Neutrophil (primary cell): ENCODE data around the gene SCGB1C2.

Source experiments
- H3K27ac ChIP-seq: fragments of 200-600 bp; sonication (generic); 2 replicates; pipeline ENCODE4 v1.5.1; 2016; ENCODE audit warnings: mild to moderate bottlenecking, moderate library complexity
- H3K27me3 ChIP-seq: fragments of 200-600 bp; sonication (generic); 2 replicates; pipeline ENCODE4 v1.6.0; 2016; ENCODE audit warnings: mild to moderate bottlenecking
- H3K36me3 ChIP-seq: fragments of 200-600 bp; sonication (generic); 2 replicates; pipeline ENCODE4 v1.5.1; 2017
- H3K4me1 ChIP-seq, 2 experiments: fragments of 200-600 bp in 1 of 2; sonication (generic) in 1 of 2; 1 replicate in 1 of 2; 2 replicates in 1 of 2; pipeline versions ENCODE4 v1.5.1 to v1.6.1; 2013 to 2016; ENCODE audit warnings: low read depth in 1 of 2, low read length in 1 of 2, mild to moderate bottlenecking in 1 of 2, moderate library complexity in 1 of 2; ENCODE audit not compliant: control insufficient read depth in 1 of 2, insufficient read depth in 1 of 2
- H3K4me3 ChIP-seq, 2 experiments: fragments of 200-600 bp in 1 of 2; sonication (generic) in 1 of 2; 1 replicate in 1 of 2; 2 replicates in 1 of 2; pipeline ENCODE4 v1.5.1; 2013 to 2016; ENCODE audit warnings: low read depth in 1 of 2, low read length in 1 of 2, mild to moderate bottlenecking in 1 of 2, moderate library complexity in 1 of 2
- H3K9me3 ChIP-seq: fragments of 200-600 bp; sonication (generic); 2 replicates; pipeline ENCODE4 v1.5.1; 2016
- TF ChIP-seq, protein P1 (sequence below): fragments of 200-600 bp; sonication (generic); IDR thresholded peaks from 2 replicates; pipeline ENCODE4 v1.5.1; 2016; ENCODE audit warnings: antibody characterized with exemption

Gene SCGB1C2

DNA sequence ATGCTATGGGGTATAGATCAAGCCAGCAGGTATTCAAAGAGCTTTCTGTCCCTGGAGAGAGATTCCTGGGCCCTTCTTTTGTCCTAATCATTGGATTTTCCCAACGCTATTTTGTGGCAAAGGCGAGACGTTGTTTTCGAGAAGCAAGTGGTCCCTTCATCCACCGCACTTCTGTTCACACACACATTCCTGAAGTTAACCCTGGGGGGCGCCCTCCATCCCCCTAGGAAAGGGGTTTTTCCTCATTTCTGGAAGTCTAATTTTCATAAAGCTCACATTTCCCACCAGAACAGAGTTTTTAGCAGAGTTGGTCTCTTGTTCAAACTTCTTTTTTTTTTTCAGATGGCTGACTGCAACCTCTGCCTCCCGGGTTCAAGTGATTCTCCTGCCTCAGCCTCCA is 11.9 kb downstream of the SCGB1C2 start:
- Histone ChIP-seq H3K27me3 (no peaks in the 10 kb centered on the region), H3K4me3 (no peak overlapping the region)

DNA sequence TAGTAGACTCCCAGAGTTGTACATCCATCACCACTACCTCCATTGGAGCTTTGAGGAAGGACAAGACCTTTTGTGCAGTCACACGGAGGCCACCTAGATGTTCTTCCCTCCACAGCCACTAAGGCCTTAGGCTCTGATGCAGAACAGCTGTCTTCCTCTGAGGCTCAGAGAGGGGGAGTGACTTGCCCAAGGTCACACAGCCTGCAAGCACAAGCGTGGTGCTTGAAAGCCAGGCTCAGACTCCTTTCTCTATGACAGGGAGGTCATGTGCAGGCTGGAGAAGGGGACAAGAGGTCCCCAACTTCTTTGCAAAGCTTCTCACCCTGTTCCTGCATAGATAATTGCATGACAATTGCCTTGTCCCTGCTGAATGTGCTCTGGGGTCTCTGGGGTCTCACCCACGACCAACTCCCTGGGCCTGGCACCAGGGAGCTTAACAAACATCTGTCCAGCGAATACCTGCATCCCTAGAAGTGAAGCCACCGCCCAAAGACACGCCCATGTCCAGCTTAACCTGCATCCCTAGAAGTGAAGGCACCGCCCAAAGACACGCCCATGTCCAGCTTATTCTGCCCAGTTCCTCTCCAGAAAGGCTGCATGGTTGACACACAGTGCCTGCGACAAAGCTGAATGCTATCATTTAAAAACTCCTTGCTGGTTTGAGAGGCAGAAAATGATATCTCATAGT is 12.7 kb downstream of the SCGB1C2 start:
- TF ChIP-seq, protein P1, sequence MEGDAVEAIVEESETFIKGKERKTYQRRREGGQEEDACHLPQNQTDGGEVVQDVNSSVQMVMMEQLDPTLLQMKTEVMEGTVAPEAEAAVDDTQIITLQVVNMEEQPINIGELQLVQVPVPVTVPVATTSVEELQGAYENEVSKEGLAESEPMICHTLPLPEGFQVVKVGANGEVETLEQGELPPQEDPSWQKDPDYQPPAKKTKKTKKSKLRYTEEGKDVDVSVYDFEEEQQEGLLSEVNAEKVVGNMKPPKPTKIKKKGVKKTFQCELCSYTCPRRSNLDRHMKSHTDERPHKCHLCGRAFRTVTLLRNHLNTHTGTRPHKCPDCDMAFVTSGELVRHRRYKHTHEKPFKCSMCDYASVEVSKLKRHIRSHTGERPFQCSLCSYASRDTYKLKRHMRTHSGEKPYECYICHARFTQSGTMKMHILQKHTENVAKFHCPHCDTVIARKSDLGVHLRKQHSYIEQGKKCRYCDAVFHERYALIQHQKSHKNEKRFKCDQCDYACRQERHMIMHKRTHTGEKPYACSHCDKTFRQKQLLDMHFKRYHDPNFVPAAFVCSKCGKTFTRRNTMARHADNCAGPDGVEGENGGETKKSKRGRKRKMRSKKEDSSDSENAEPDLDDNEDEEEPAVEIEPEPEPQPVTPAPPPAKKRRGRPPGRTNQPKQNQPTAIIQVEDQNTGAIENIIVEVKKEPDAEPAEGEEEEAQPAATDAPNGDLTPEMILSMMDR, result no peak
- Histone ChIP-seq H3K4me3 (no peak overlapping the region), H3K4me1 (no peaks in the 10 kb centered on the region)

More for the DNA sequence above, 11.9 kb downstream of the SCGB1C2 start:
- Histone ChIP-seq H3K4me1 (no peaks in the 10 kb centered on the region), H3K9me3 (no peaks in the 10 kb centered on the region), H3K36me3 (peaks cover 24% of the 10 kb centered on the region), H3K27ac (no peak overlapping the region)
- TF ChIP-seq, protein P1, result no peak

DNA sequence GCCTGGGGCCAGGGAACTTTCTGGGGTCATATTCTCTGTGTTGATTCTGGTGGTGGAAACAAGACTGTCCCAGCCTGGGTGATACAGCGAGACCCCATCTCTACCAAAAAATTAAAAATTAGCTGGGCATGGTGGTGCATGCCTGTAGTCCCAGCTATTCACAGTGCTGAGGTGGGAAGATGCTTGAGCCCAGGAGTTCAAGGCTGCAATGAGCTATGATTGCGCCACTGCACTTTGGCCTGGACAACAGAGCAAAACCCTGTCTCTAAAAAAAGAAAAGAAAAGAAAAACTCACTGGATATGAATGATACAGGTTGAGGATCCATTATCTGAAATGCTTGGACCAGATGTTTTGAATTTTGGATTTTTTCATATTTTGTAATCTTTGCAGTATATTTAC is 13.6 kb downstream of the SCGB1C2 start:
- TF ChIP-seq, protein P1, result no peak
- no peaks in the 10 kb centered on the region for H3K9me3 ChIP-seq
- no peaks in the 10 kb centered on the region for H3K4me1 ChIP-seq
- H3K27ac ChIP-seq, result no peak overlapping the region
- H3K36me3 ChIP-seq, result peaks cover 30% of the 10 kb centered on the region
- H3K27me3 ChIP-seq, result no peaks in the 10 kb centered on the region
- no peak overlapping the region for H3K4me3 ChIP-seq

More for the DNA sequence above, 12.7 kb downstream of the SCGB1C2 start:
- Histone ChIP-seq H3K9me3 (no peaks in the 10 kb centered on the region), H3K36me3 (peaks cover 24% of the 10 kb centered on the region), H3K27me3 (no peaks in the 10 kb centered on the region), H3K27ac (no peak overlapping the region)

GRCh38 chr17:151886-152859 is 14.8 kb downstream of the SCGB1C2 start:
- Histone ChIP-seq H3K36me3 (peaks cover 29% of the 10 kb centered on the region), H3K27ac (no peak overlapping the region), H3K4me3 (no peak overlapping the region), H3K27me3 (no peaks in the 10 kb centered on the region), H3K4me1 (no peaks in the 10 kb centered on the region), H3K9me3 (no peaks in the 10 kb centered on the region)
- TF ChIP-seq, protein P1, result no peak

DNA sequence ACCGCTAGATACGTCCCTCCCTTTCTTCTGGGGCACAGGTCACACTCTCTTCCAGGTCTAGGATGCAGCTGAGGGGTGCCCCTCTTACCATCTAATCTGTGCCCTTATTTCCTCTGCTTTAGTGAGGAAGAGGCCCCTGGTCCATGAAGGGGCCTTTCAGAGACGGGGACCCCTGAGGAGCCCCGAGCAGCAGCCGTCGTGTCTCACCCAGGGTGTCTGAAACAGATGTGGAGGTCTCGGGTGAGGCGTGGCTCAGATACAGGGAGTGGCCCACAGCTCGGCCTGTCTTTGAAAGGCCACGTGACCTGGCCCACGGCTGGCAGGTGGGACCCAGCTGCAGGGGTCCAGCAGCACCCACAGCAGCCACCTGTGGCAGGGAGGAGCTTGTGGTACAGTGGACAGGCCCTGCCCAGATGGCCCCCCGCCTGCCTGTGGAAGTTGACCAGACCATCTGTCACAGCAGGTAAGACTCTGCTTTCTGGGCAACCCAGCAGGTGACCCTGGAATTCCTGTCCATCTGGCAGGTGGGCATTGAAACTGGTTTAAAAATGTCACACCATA is 15.6 kb downstream of the SCGB1C2 start:
- Histone ChIP-seq H3K27ac (no peak overlapping the region), H3K4me3 (no peak overlapping the region), H3K36me3 (peaks cover 22% of the 10 kb centered on the region), H3K9me3 (no peaks in the 10 kb centered on the region), H3K4me1 (no peaks in the 10 kb centered on the region), H3K27me3 (no peaks in the 10 kb centered on the region)
- TF ChIP-seq, protein P1, result no peak
